SK-N-MC (cell line): ENCODE measurements around the gene PRMT1.

Experiments used
- EZH2 ChIP-seq: fragments of 200-600 bp; sonication (generic); IDR thresholded peaks from one replicate; pipeline ENCODE4 v1.6.1; 2017; ENCODE audit warnings: antibody characterized with exemption
- POLR2AphosphoS5 ChIP-seq: IDR thresholded peaks from 2 replicates; pipeline ENCODE4 v1.6.1; 2012; ENCODE audit warnings: mild to moderate bottlenecking, low read depth, low read length, borderline replicate concordance

DNA sequence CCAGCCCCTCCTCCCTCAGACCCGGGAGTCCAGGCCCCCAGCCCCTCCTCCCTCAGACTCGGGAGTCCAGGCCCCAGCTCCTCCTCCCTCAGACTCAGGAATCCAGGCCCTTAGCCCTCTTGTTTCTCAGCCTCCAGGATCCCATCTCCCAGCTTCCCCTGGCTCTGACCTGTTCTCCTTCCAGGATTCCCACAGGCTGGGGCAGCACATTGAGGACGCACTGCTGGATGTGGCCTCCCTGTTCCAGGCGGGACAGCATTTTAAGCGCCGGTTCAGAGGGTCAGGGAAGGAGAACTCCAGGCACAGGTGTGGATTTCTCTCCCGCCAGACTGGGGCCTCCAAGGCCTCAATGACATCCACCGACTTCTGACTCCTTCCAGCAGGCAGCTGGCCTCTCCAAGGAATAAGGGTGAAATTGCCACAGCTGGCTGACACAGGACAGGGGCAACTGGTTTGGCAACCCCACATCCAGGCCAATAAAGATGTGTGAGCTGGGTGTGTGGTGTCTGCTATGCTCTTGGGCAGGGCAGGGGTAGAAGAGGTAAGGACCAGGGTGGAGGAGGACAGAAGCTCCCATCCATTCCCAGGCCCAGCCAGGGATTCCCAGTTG lies 36.3 kb downstream of the PRMT1 start:
- TF ChIP-seq EZH2 (no peak), POLR2AphosphoS5 (no peak)
